Aorta (tissue), 5 donors: ENCODE data around the gene USP14. TPM values are rescaled to one million over a fixed set of nuclear protein-coding genes. Genes with fewer than 3 reads are reported as not detected.

Experiments
- ATAC-seq: fragments of 200-7000 bp; cut with Tn5 transposase; one replicate; pipeline ENCODE4 v1.9.1; 2022; ENCODE audit warnings: moderate library complexity; ENCODE audit not compliant: low FRiP score
- DNase-seq, 2 donors: peaks; one replicate each; pipeline ENCODE4 v3.0.0-alpha.2; 2020
- H3K27ac ChIP-seq, 2 donors: one replicate each; pipeline ENCODE4 v1.5.1; 2013; ENCODE audit warnings: low read length in 2 of 2, mild to moderate bottlenecking in 2 of 2, moderate library complexity in 2 of 2, control low read depth in 1 of 2, inconsistent platforms in 1 of 2, low read depth in 1 of 2
- H3K27me3 ChIP-seq, 2 donors: one replicate each; pipeline ENCODE4 v1.6.1; 2013; ENCODE audit warnings: control low read depth in 1 of 2, low read length in 1 of 2, mild to moderate bottlenecking in 1 of 2, moderate library complexity in 1 of 2; ENCODE audit not compliant: insufficient read depth in 2 of 2, control insufficient read depth in 1 of 2
- H3K36me3 ChIP-seq, 2 donors: one replicate each; pipeline ENCODE4 v1.6.1; 2013; ENCODE audit warnings: control low read depth in 1 of 2, low read length in 1 of 2, mild to moderate bottlenecking in 1 of 2; ENCODE audit not compliant: insufficient read depth in 2 of 2, control insufficient read depth in 1 of 2
- H3K4me1 ChIP-seq, 2 donors: one replicate each; pipeline ENCODE4 v1.6.1; 2013; ENCODE audit warnings: low read length in 2 of 2, control low read depth in 1 of 2, mild to moderate bottlenecking in 1 of 2, moderate library complexity in 1 of 2; ENCODE audit not compliant: insufficient read depth in 2 of 2, control insufficient read depth in 1 of 2
- H3K4me3 ChIP-seq, 2 donors: one replicate each; pipeline ENCODE4 v1.5.1; 2013; ENCODE audit warnings: low read length in 2 of 2, control low read depth in 1 of 2, mild to moderate bottlenecking in 1 of 2
- H3K9me3 ChIP-seq: one replicate; pipeline ENCODE4 v1.6.1; 2013; ENCODE audit warnings: mild to moderate bottlenecking, low read length; ENCODE audit not compliant: control insufficient read depth
- WGBS, 2 donors: extraction: QIAGEN DNeasy Blood & Tissue Kit; methylation state at CpG; one replicate each; pipeline ENCODE4 v1.1.7; 2013; 5-methylcytosine and 5-hydroxymethylcytosine counted together
- intact Hi-C, 2 donors: fragments of 100-400 bp; cut with DNase I; formaldehyde crosslinking; loops; one replicate each; pipeline versions ENCODE4 v1.14.2 to v1.15.0; 2022
- polyA plus RNA-seq, 2 donors: library from polyadenylated mRNA; stranded (reverse); fragments of 200-250 nt; gene quantifications; one replicate each; pipeline ENCODE4 v1.2.3, GENCODE V29; 2013
- total RNA-seq, 2 donors: library from RNA; stranded (reverse); fragmentation: NEBNext Ultra II Directional; extraction: Animal tissue kit (Norgen Biotek cat#: 25700); gene quantifications; one replicate each; pipeline ENCODE4 v1.2.1, GENCODE V29; 2021
- donor health status: healthy with polysubstance abuse.
- donor health status: Bipolar disorder and iron deficiency.
- donor health status: DM: no; HTN: no; CAD: no.
- donor health status: DM: no; HTN: no; CAD: no.
- donor health status: DM: yes; HTN: yes; CAD: no.

The USP14 gene
- total and polyA plus RNA-seq, 4 donors, result 20.3 to 49.4 (median 34.3) TPM

- WGBS, 2 donors, result 10 to 24% methylated on average over 1 of the region's 1 CpG
- Histone ChIP-seq H3K27me3 (no peaks in the 10 kb centered on the region), H3K4me1 (no peaks in the 10 kb centered on the region), H3K4me3 (no peak overlapping the region), H3K9me3 (no peaks in the 10 kb centered on the region), H3K27ac (no peak overlapping the region), H3K36me3 (peaks cover 3 to 6% of the 10 kb centered on the region in 2 donors)
- intact Hi-C loops, result no loop called here
- DNase-seq (no peak), ATAC-seq (no peak)
These were observed 54.4 kb downstream of the USP14 start for GRCh38 chr18:212780-213179.

- ATAC-seq (no peak), DNase-seq (no peak)
- H3K9me3 ChIP-seq, result no peaks in the 10 kb centered on the region
- no peak overlapping the region for H3K4me3 ChIP-seq
- H3K4me1 ChIP-seq, result no peaks in the 10 kb centered on the region
- WGBS, 2 donors, result 82 to 83% methylated on average over 4 of the region's 4 CpGs
- H3K36me3 ChIP-seq, result peaks cover 3 to 9% of the 10 kb centered on the region in 2 donors
- intact Hi-C loops, result no loop called here
- no peak overlapping the region for H3K27ac ChIP-seq
- no peaks in the 10 kb centered on the region for H3K27me3 ChIP-seq
These were observed 55.1 kb downstream of the USP14 start for GRCh38 chr18:213505-213904.

GRCh38 chr18:213966-214365, 55.6 kb downstream of the USP14 start:
- Histone ChIP-seq H3K4me3 (no peak overlapping the region), H3K36me3 (peaks cover 3 to 9% of the 10 kb centered on the region in 2 donors), H3K27ac (no peak overlapping the region), H3K27me3 (no peaks in the 10 kb centered on the region), H3K9me3 (no peaks in the 10 kb centered on the region), H3K4me1 (no peaks in the 10 kb centered on the region)
- ATAC-seq (no peak), DNase-seq (no peak)
- 77 to 85% methylated on average over 3 of the region's 3 CpGs for WGBS, 2 donors
- intact Hi-C loops, result no loop called here

- Histone ChIP-seq H3K4me1 (no peaks in the 10 kb centered on the region), H3K36me3 (peaks cover 3 to 9% of the 10 kb centered on the region in 2 donors), H3K27me3 (no peaks in the 10 kb centered on the region), H3K4me3 (no peak overlapping the region), H3K9me3 (no peaks in the 10 kb centered on the region), H3K27ac (no peak overlapping the region)
- ATAC-seq (no peak), DNase-seq (no peak)
- intact Hi-C loops, result no loop called here
- WGBS, 2 donors, result 76 to 77% methylated on average over 5 of the region's 5 CpGs
These were observed 57.2 kb downstream of the USP14 start for GRCh38 chr18:215448-216010.

GRCh38 chr18:217532-218336, 59.4 kb downstream of the USP14 start:
- Histone ChIP-seq H3K27ac (no peak overlapping the region), H3K27me3 (no peaks in the 10 kb centered on the region), H3K36me3 (peaks cover 3 to 4% of the 10 kb centered on the region in 2 donors), H3K4me1 (no peaks in the 10 kb centered on the region), H3K9me3 (no peaks in the 10 kb centered on the region), H3K4me3 (no peak overlapping the region)
- intact Hi-C loops, result no loop called here
- ATAC-seq, result no peak
- no peak for DNase-seq
- 87 to 91% methylated on average over 5 of the region's 5 CpGs for WGBS, 2 donors

GRCh38 chr18:220708-221107, 62.4 kb downstream of the USP14 start:
- Histone ChIP-seq H3K36me3 (peaks cover 0 to 2% of the 10 kb centered on the region in 2 donors), H3K27ac (no peak overlapping the region), H3K27me3 (no peaks in the 10 kb centered on the region), H3K4me1 (no peaks in the 10 kb centered on the region), H3K9me3 (no peaks in the 10 kb centered on the region), H3K4me3 (no peak overlapping the region)
- DNase-seq, result no peak
- no peak for ATAC-seq
- intact Hi-C loops, result no loop called here

- DNase-seq, result no peak
- Histone ChIP-seq H3K4me1 (no peaks in the 10 kb centered on the region), H3K36me3 (peaks cover 0 to 2% of the 10 kb centered on the region in 2 donors), H3K4me3 (no peak overlapping the region), H3K27me3 (no peaks in the 10 kb centered on the region), H3K9me3 (no peaks in the 10 kb centered on the region), H3K27ac (no peak overlapping the region)
- no peak for ATAC-seq
- intact Hi-C loops, result no loop called here
- WGBS, 2 donors, result 94 to 95% methylated on average over 4 of the region's 4 CpGs
These were observed 67.4 kb downstream of the USP14 start for GRCh38 chr18:225745-226144.

- 93 to 95% methylated on average over 6 of the region's 6 CpGs for WGBS, 2 donors
- H3K27ac ChIP-seq, result no peak overlapping the region
- H3K4me3 ChIP-seq, result no peak overlapping the region
- H3K9me3 ChIP-seq, result no peaks in the 10 kb centered on the region
- H3K27me3 ChIP-seq, result no peaks in the 10 kb centered on the region
- H3K36me3 ChIP-seq, result peaks cover 0 to 2% of the 10 kb centered on the region in 2 donors
- H3K4me1 ChIP-seq, result no peaks in the 10 kb centered on the region
- ATAC-seq (no peak), DNase-seq (no peak)
- intact Hi-C loops, result no loop called here
These were observed 69.0 kb downstream of the USP14 start for GRCh38 chr18:227374-227773.

- Histone ChIP-seq H3K36me3 (peaks cover 0 to 2% of the 10 kb centered on the region in 2 donors), H3K4me3 (no peak overlapping the region), H3K4me1 (no peaks in the 10 kb centered on the region), H3K9me3 (no peaks in the 10 kb centered on the region), H3K27ac (no peak overlapping the region), H3K27me3 (no peaks in the 10 kb centered on the region)
- intact Hi-C loops, result no loop called here
- ATAC-seq (no peak), DNase-seq (no peak)
- 90 to 92% methylated on average over 4 of the region's 4 CpGs for WGBS, 2 donors
These were observed 69.5 kb downstream of the USP14 start for GRCh38 chr18:227902-228301.
